NT2/D1 (cell line): ENCODE data around the gene TMCO4.

Experiments used
- SUZ12 ChIP-seq: IDR thresholded peaks from 2 replicates; pipeline ENCODE4 v1.6.1; 2011; ENCODE audit not compliant: insufficient read length, insufficient read depth; ENCODE audit errors: extremely low read depth
- YY1 ChIP-seq: IDR thresholded peaks from 2 replicates; pipeline ENCODE4 v1.6.1; 2011; ENCODE audit not compliant: insufficient read length, insufficient read depth
- ZNF274 ChIP-seq: IDR thresholded peaks from 2 replicates; pipeline ENCODE4 v1.6.1; 2011; ENCODE audit warnings: mild to moderate bottlenecking, low read depth, low read length

GRCh38 chr1:19837866-19838265 lies 38.1 kb upstream of the TMCO4 start:
- no peak for TF ChIP-seq YY1
- no peak for TF ChIP-seq ZNF274
- TF ChIP-seq SUZ12 = no peak
